Heart right ventricle (tissue), 16 donors: ENCODE measurements around the gene AADAC. TPM values are rescaled to one million over a fixed set of nuclear protein-coding genes. Genes with fewer than 3 reads are reported as not detected.

ENCODE experiments used
- ATAC-seq, 8 donors: fragments of 200-7000 bp; cut with Tn5 transposase; one replicate each; pipeline ENCODE4 v1.9.1; 2020; ENCODE audit warnings: mild to moderate bottlenecking in 8 of 8, moderate library complexity in 8 of 8, moderate number of reproducible peaks in 1 of 8
- DNase-seq, 2 donors: peaks; one replicate each; pipeline ENCODE4 v3.0.0-alpha.2; 2020
- H3K27ac ChIP-seq, 10 donors: fragments of 200-600 bp; sonication (generic) in 2 of 10; one replicate each; pipeline versions ENCODE4 v1.5.0 to v1.8.0; 2020 to 2022; ENCODE audit warnings: mild to moderate bottlenecking in 3 of 10
- H3K27me3 ChIP-seq, 7 donors: fragments of 200-600 bp; one replicate each; pipeline ENCODE4 v1.8.0; 2021 to 2022; ENCODE audit warnings: mild to moderate bottlenecking in 2 of 7
- H3K36me3 ChIP-seq, 9 donors: fragments of 200-600 bp; sonication (generic) in 1 of 9; one replicate each; pipeline versions ENCODE4 v1.5.0 to v1.8.0; 2020 to 2022; ENCODE audit warnings: mild to moderate bottlenecking in 2 of 9
- H3K4me1 ChIP-seq, 9 donors: fragments of 200-600 bp; sonication (generic) in 1 of 9; one replicate each; pipeline versions ENCODE4 v1.5.0 to v1.8.0; 2020 to 2022; ENCODE audit warnings: mild to moderate bottlenecking in 4 of 9
- H3K4me3 ChIP-seq, 10 donors: fragments of 200-600 bp; sonication (generic) in 2 of 10; one replicate each; pipeline versions ENCODE4 v1.5.0 to v1.8.0; 2020 to 2022; ENCODE audit warnings: mild to moderate bottlenecking in 7 of 10, moderate library complexity in 2 of 10
- H3K9me3 ChIP-seq, 11 donors: fragments of 200-600 bp in 10 of 11; sonication (generic) in 2 of 11; one replicate each; pipeline versions ENCODE4 v1.5.0 to v1.8.0; 2013 to 2022; ENCODE audit warnings: mild to moderate bottlenecking in 2 of 11, control low read depth in 1 of 11, moderate library complexity in 1 of 11
- WGBS, 2 donors: extraction: QIAGEN DNeasy Blood & Tissue Kit; methylation state at CpG; one replicate each; pipeline ENCODE4 v1.1.7; 2013; ENCODE audit warnings: inconsistent platforms in 1 of 2; 5-methylcytosine and 5-hydroxymethylcytosine counted together
- intact Hi-C, 10 donors: fragments of 100-400 bp; cut with DNase I; formaldehyde crosslinking; loops; one replicate each; pipeline versions ENCODE4 v1.11.1 to v1.14.2; 2022
- polyA plus RNA-seq, 2 donors: library from polyadenylated mRNA; stranded (reverse); fragments of 200-250 nt; gene quantifications; one replicate each; pipeline ENCODE4 v1.2.3, GENCODE V29; 2013
- total RNA-seq, 10 donors: library from RNA; stranded (reverse); fragmentation: NEBNext Ultra II Directional in 3 of 10; extraction: Animal tissue kit (Norgen Biotek cat#: 25700) in 3 of 10; gene quantifications; one replicate each; pipeline versions ENCODE4 v1.2.1 to v1.2.4, GENCODE V29; 2021 to 2023
- TF ChIP-seq, protein P1 (sequence below), 9 donors: fragments of 200-600 bp; sonication (generic) in 2 of 9; IDR thresholded peaks; one replicate each; pipeline versions ENCODE4 v1.5.0 to v1.8.0; 2021 to 2022; ENCODE audit warnings: antibody characterized with exemption in 9 of 9, mild to moderate bottlenecking in 5 of 9, moderate library complexity in 1 of 9
- donor health status: Arrhythmogenic right ventricular cardiomyopathy.
- donor health status: ischemic (EF 13 %, LVEDD 7.1; RV severe dilation, severe dysfunction).
- donor health status: healthy with polysubstance abuse.
- donor health status: DM: no; HTN: yes; CAD: no.
- donor health status: DM: no; HTN: no; CAD: no.
- donor health status: ischemic (EF 25% LVEDD 6.9; RV normal size, moderate dysfunction).
- donor health status: ischemic (EF 25% LVEDD 5.7; RV mildly dilated, moderate dysfunction).
- donor health status: healthy.
- donor health status: DM: yes; HTN: yes; CAD: no.
- donor health status: Ischemic cardiomyopathy.
- donor health status: ischemic (EF 35%, LVEDD 5.7; RV mildly dilated, moderate dysfunction).
- donor health status: nonischemic (EF 11% LVEDD 7.7; RV severe dilation, severe dysfunction).
- donor health status: DM: yes; HTN: yes; CAD: no.
- donor health status: PGD.
- donor health status: ischemic (EF 29% LVEDD 5.4; RV normal size, mild dysfunction).
- donor health status: nonischemic (EF 23%, LVEDD 6.1; RV moderate dilation, normal function).

Gene AADAC
- total and polyA plus RNA-seq, 12 donors: 0.01 to 0.14 TPM; not detected in 10

- DNase-seq (no peak), ATAC-seq (no peak)
- Histone ChIP-seq H3K27me3 (no peaks in the 10 kb centered on the region), H3K27ac (peak overlapping the region in 1 of 10 donors; percentile 80), H3K4me3 (no peak overlapping the region), H3K9me3 (peaks cover 0 to 6% (median 3%) of the 10 kb centered on the region in 11 donors), H3K36me3 (no peaks in the 10 kb centered on the region), H3K4me1 (peaks cover 2 to 54% (median 33%) of the 10 kb centered on the region in 9 donors)
- intact Hi-C loops: no loop called here
- TF ChIP-seq, protein P1, sequence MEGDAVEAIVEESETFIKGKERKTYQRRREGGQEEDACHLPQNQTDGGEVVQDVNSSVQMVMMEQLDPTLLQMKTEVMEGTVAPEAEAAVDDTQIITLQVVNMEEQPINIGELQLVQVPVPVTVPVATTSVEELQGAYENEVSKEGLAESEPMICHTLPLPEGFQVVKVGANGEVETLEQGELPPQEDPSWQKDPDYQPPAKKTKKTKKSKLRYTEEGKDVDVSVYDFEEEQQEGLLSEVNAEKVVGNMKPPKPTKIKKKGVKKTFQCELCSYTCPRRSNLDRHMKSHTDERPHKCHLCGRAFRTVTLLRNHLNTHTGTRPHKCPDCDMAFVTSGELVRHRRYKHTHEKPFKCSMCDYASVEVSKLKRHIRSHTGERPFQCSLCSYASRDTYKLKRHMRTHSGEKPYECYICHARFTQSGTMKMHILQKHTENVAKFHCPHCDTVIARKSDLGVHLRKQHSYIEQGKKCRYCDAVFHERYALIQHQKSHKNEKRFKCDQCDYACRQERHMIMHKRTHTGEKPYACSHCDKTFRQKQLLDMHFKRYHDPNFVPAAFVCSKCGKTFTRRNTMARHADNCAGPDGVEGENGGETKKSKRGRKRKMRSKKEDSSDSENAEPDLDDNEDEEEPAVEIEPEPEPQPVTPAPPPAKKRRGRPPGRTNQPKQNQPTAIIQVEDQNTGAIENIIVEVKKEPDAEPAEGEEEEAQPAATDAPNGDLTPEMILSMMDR (IDR thresholded peaks at IDR 0.05): no peak
- WGBS, 2 donors: 92 to 97% methylated on average over 1 of the region's 1 CpG
Observed at GRCh38 chr3:151768393-151768930, 45.5 kb upstream of the AADAC start.

DNA sequence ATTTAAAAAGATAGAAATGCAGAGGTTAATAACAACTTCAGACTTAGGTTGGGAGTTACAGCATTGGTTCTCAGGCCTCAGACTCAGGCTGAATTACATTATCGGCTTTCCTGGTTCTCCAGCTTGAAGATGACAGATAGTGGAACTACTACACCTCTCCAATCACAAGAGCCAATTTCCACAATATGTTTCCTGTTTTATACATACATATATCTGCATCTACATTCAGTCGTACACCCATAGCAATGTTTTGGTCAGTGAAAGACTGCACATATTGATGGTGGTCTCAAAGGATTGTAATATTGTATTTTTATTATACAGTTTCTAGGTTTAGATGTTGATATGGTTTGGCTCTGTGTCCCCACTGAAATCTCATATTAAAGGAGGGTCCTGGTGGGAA lies 44.7 kb upstream of the AADAC start:
- Histone ChIP-seq H3K4me3 (no peak overlapping the region), H3K4me1 (peaks cover 2 to 56% (median 33%) of the 10 kb centered on the region in 9 donors), H3K36me3 (no peaks in the 10 kb centered on the region), H3K27me3 (no peaks in the 10 kb centered on the region), H3K27ac (peak overlapping the region in 7 of 10 donors; percentile 25 to 80 (median 67)), H3K9me3 (peaks cover 0 to 6% (median 3%) of the 10 kb centered on the region in 11 donors)
- ATAC-seq (no peak), DNase-seq (no peak)
- WGBS, 2 donors: 76 to 79% methylated on average over 2 of the region's 2 CpGs
- TF ChIP-seq, protein P1 (IDR thresholded peaks at IDR 0.05): no peak
- intact Hi-C loops: no loop called here

DNA sequence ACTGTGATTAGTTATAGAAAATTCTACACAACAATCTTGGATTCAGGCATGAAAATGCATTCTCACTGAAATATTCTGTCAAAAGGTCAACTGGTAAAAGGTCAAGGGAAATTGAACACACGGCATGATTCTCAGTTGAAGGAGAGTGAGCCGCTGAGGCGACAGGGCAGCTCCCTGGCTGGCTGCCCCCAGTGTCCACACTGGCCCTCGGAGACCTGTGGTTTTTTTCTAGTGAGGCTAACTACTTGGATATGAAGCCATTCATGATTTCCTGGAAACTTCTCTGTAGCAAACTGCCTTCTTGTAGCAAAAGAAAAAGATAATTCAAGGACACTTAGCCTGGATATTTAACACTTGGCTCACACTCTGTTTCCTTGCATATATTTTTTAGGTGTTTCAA lies 43.0 kb upstream of the AADAC start:
- H3K27ac ChIP-seq: peak overlapping the region; percentile 19 to 80 (median 60)
- H3K27me3 ChIP-seq: no peaks in the 10 kb centered on the region
- peak; percentile 72 to 94 (median 84) for ATAC-seq
- H3K4me3 ChIP-seq: peak overlapping the region in 1 of 10 donors; percentile 5
- 26 to 41% methylated on average over 4 of the region's 4 CpGs for WGBS, 2 donors
- peak; percentile 61 to 67 for DNase-seq
- no peaks in the 10 kb centered on the region for H3K9me3 ChIP-seq
- no peaks in the 10 kb centered on the region for H3K36me3 ChIP-seq
- H3K4me1 ChIP-seq: peaks cover 2 to 68% (median 39%) of the 10 kb centered on the region in 9 donors
- intact Hi-C loops: no loop called here
- TF ChIP-seq, protein P1 (IDR thresholded peaks at IDR 0.05): no peak

GRCh38 chr3:151772825-151773480 lies 41.0 kb upstream of the AADAC start:
- Histone ChIP-seq H3K27me3 (no peaks in the 10 kb centered on the region), H3K27ac (peak overlapping the region in 2 of 10 donors; percentile 63 to 80), H3K4me3 (no peak overlapping the region), H3K4me1 (peaks cover 2 to 71% (median 38%) of the 10 kb centered on the region in 9 donors), H3K9me3 (no peaks in the 10 kb centered on the region), H3K36me3 (no peaks in the 10 kb centered on the region)
- WGBS, 2 donors: 80 to 91% methylated on average over 4 of the region's 4 CpGs
- DNase-seq: no peak
- intact Hi-C loops: no loop called here
- ATAC-seq: no peak
- TF ChIP-seq, protein P1 (IDR thresholded peaks at IDR 0.05): no peak
